GM23338 (cell line): ENCODE data around the gene ZNF236. TPM values are rescaled to one million over a fixed set of nuclear protein-coding genes. Genes with fewer than 3 reads are reported as not detected.

Experiments
- ATAC-seq: fragments of 200-7000 bp; cut with Tn5 transposase; 3 replicates; pipeline ENCODE4 v1.9.1; 2020
- DNase-seq: peaks from one replicate; pipeline ENCODE4 v3.0.0-alpha.2; 2015; ENCODE audit warnings: low spot score
- H2AFZ ChIP-seq: fragments of 200-600 bp; sonication (generic); 2 replicates; pipeline ENCODE4 v1.8.0; 2016; ENCODE audit warnings: antibody characterized with exemption, mild to moderate bottlenecking, moderate library complexity
- H3F3A ChIP-seq: fragments of 200-600 bp; sonication (generic); replicated peaks from 2 replicates; pipeline ENCODE4 v1.8.0; 2017; ENCODE audit warnings: antibody characterized with exemption, mixed run types, low read depth
- H3K27ac ChIP-seq: fragments of 200-600 bp; sonication (generic); 2 replicates; pipeline ENCODE4 v1.6.1; 2016; ENCODE audit warnings: low read depth
- H3K27me3 ChIP-seq: fragments of 200-600 bp; sonication (generic); 2 replicates; pipeline ENCODE4 v1.8.0; 2016; ENCODE audit warnings: mild to moderate bottlenecking, mixed run types, moderate library complexity; ENCODE audit not compliant: insufficient read depth
- H3K36me3 ChIP-seq: fragments of 200-600 bp; sonication (generic); 2 replicates; pipeline ENCODE4 v1.8.0; 2016; ENCODE audit warnings: mild to moderate bottlenecking; ENCODE audit not compliant: insufficient read depth
- H3K4me1 ChIP-seq: fragments of 200-600 bp; sonication (generic); 2 replicates; pipeline ENCODE4 v1.8.0; 2016; ENCODE audit warnings: mild to moderate bottlenecking, moderate library complexity; ENCODE audit not compliant: insufficient read depth
- H3K4me2 ChIP-seq: fragments of 200-600 bp; sonication (generic); 2 replicates; pipeline ENCODE4 v1.7.1; 2017; ENCODE audit warnings: mixed run types
- H3K4me3 ChIP-seq: fragments of 200-600 bp; sonication (generic); 2 replicates; pipeline ENCODE4 v1.6.1; 2016; ENCODE audit warnings: mixed run types
- H3K79me2 ChIP-seq: fragments of 200-600 bp; sonication (generic); replicated peaks from 2 replicates; pipeline ENCODE4 v1.8.0; 2017; ENCODE audit warnings: mild to moderate bottlenecking; ENCODE audit not compliant: insufficient read depth
- H3K9me2 ChIP-seq: fragments of 200-600 bp; sonication (generic); 2 replicates; pipeline ENCODE4 v1.8.0; 2017; ENCODE audit not compliant: insufficient read depth
- H4K20me1 ChIP-seq: fragments of 200-600 bp; sonication (generic); replicated peaks from 2 replicates; pipeline ENCODE4 v1.8.0; 2017; ENCODE audit warnings: mild to moderate bottlenecking; ENCODE audit not compliant: insufficient read depth
- H3K27ac Mint-ChIP-seq: 2 replicates; pipeline ENCODE4 v1.8.0; 2020; ENCODE audit warnings: inconsistent platforms, mild to moderate bottlenecking, moderate library complexity, mixed read lengths
- H3K27me3 Mint-ChIP-seq: 3 replicates; pipeline ENCODE4 v1.8.0; 2022; ENCODE audit warnings: low read depth, mild to moderate bottlenecking, moderate library complexity, mixed read lengths, inconsistent platforms; ENCODE audit not compliant: insufficient read depth, poor library complexity
- H3K36me3 Mint-ChIP-seq: 3 replicates; pipeline ENCODE4 v1.8.0; 2021; ENCODE audit warnings: low read depth, mild to moderate bottlenecking, inconsistent platforms, moderate library complexity, mixed read lengths
- H3K4me1 Mint-ChIP-seq: 3 replicates; pipeline ENCODE4 v1.8.0; 2020; ENCODE audit warnings: mild to moderate bottlenecking, inconsistent platforms, mixed read lengths
- H3K4me3 Mint-ChIP-seq: 3 replicates; pipeline ENCODE4 v1.8.0; 2021; ENCODE audit warnings: moderate library complexity, mild to moderate bottlenecking, inconsistent platforms, mixed read lengths
- H3K9me3 Mint-ChIP-seq: 3 replicates; pipeline ENCODE4 v1.8.0; 2020; ENCODE audit warnings: moderate library complexity, mild to moderate bottlenecking, inconsistent platforms, mixed read lengths
- CREB1 ChIP-seq: fragments of 250-450 bp; sonication (Bioruptor Pico); IDR thresholded peaks from 2 replicates; pipeline ENCODE4 v1.5.0; 2020; ENCODE audit warnings: low read depth, mild to moderate bottlenecking, moderate library complexity
- CTCF ChIP-seq, 2 experiments: fragments of 200-600 bp in 1 of 2; sonication (generic) in 1 of 2; conservative IDR thresholded peaks; 2 replicates each; pipeline versions ENCODE4 v1.5.1 to v1.6.1; 2016 to 2017; ENCODE audit warnings: antibody characterized with exemption in 2 of 2, low read depth in 2 of 2, mild to moderate bottlenecking in 2 of 2, moderate library complexity in 1 of 2
- EZH2 ChIP-seq: fragments of 200-600 bp; sonication (generic); IDR thresholded peaks from one replicate; pipeline ENCODE4 v1.8.0; 2017; ENCODE audit warnings: antibody characterized with exemption, mild to moderate bottlenecking, low read depth; ENCODE audit not compliant: unreplicated experiment
- EZH2phosphoT487 ChIP-seq: fragments of 200-600 bp; sonication (generic); IDR thresholded peaks from one replicate; pipeline ENCODE4 v1.8.1; 2018; ENCODE audit warnings: antibody characterized with exemption; ENCODE audit not compliant: unreplicated experiment
- JUNB ChIP-seq: IDR thresholded peaks from one replicate; pipeline ENCODE4 v1.6.1; 2016; ENCODE audit warnings: antibody characterized with exemption; ENCODE audit not compliant: unreplicated experiment
- NANOG ChIP-seq: IDR thresholded peaks from 2 replicates; pipeline ENCODE4 v1.6.1; 2016; ENCODE audit warnings: antibody characterized with exemption, borderline replicate concordance
- POLR2AphosphoS5 ChIP-seq: IDR thresholded peaks from 2 replicates; pipeline ENCODE4 v1.6.1; 2016; ENCODE audit warnings: antibody characterized with exemption, low read depth
- STAT1 ChIP-seq: IDR thresholded peaks from one replicate; pipeline ENCODE4 v1.6.1; 2016; ENCODE audit warnings: antibody characterized with exemption; ENCODE audit not compliant: unreplicated experiment
- ZNF114 ChIP-seq: fragments of 250-450 bp; sonication (Bioruptor Pico); IDR thresholded peaks from 2 replicates; pipeline ENCODE4 v1.5.0; 2020; ENCODE audit warnings: mild to moderate bottlenecking, moderate library complexity
- polyA plus RNA-seq: library from polyadenylated mRNA; unstranded; fragments of >200 nt; fragmentation: Nextera tagmentation; extraction: Ambion mirVana; gene quantifications from 2 replicates; pipeline ENCODE4 v1.2.1, GENCODE V29; 2016
- total RNA-seq: library from RNA; depleted of rRNA; stranded (reverse); fragments of >200 nt; shearing (Covaris generic); gene quantifications from 2 replicates; pipeline ENCODE4 v1.2.3, GENCODE V29; 2014
- TF ChIP-seq, protein P1 (sequence below): fragments of 250-450 bp; sonication (Bioruptor Pico); IDR thresholded peaks from 2 replicates; pipeline ENCODE4 v1.5.0; 2020; ENCODE audit warnings: mild to moderate bottlenecking, moderate library complexity

The ZNF236 gene
- total and polyA plus RNA-seq, 2 experiments from 2014 or later: 8.9 to 16.3 TPM

DNA sequence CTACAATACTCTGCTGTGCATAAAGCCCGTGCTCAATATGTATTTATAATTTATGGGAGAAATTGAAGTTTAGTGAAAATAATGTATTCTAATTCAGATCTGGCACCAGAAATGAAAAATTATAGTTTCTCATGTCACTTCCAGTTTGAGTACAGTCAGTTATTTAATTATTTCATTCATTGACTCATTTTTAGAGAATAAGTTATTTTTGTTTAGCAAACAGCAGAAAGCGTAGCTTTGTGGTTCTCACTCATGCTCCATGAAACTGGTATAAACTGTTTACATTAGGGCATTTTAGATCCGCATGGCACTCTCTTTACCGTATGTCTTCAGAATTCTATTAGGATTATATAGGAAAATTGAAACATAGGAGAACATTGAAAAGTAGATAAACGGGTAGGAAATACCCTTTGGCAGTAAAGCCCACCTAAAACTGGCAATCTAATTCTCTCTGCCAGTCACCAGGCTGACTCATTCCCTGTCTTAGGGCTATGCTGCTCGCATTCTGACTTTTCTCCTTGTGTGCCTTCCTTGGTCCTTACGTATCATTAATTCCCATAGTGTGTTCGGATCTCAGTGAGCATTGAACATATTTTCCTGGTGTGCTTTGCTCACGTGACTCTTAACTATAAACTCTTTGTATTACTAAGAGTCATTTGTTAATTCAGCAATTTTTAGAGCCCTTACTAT, 106.0 kb downstream of the ZNF236 start (continued):
- TF ChIP-seq CTCF (conservative IDR thresholded peaks at IDR 0.05; ENCODE audit: low read depth in 2 of 2) (no peak), JUNB (no peak), ZNF114 (no peak), STAT1 (no peak)

- no peak overlapping the region for H3K4me3 ChIP-seq
- H3K27me3 Mint-ChIP-seq: no peaks in the 10 kb centered on the region
- H3K9me3 Mint-ChIP-seq: no peaks in the 10 kb centered on the region
- H3K27ac ChIP-seq: no peak overlapping the region
- H3K36me3 Mint-ChIP-seq: peaks cover 18% of the 10 kb centered on the region; the same call in 2 of the 3 replicates
- no peaks in the 10 kb centered on the region for H3F3A ChIP-seq
- no peak for ATAC-seq
- no peak for DNase-seq
- no peaks in the 10 kb centered on the region for H3K79me2 ChIP-seq
- H2AFZ ChIP-seq: no peak overlapping the region
- H3K4me1 ChIP-seq: no peaks in the 10 kb centered on the region
- H3K27ac Mint-ChIP-seq: no peak overlapping the region
- no peaks in the 10 kb centered on the region for H3K9me2 ChIP-seq
- H3K36me3 ChIP-seq: peaks cover 13% of the 10 kb centered on the region; the same call in 1 of the 2 replicates
- no peaks in the 10 kb centered on the region for H4K20me1 ChIP-seq
- H3K4me2 ChIP-seq: no peak overlapping the region
- no peaks in the 10 kb centered on the region for H3K27me3 ChIP-seq
- no peaks in the 10 kb centered on the region for H3K4me1 Mint-ChIP-seq
- no peak overlapping the region for H3K4me3 Mint-ChIP-seq
- TF ChIP-seq EZH2phosphoT487: no peak
- TF ChIP-seq CTCF (conservative IDR thresholded peaks at IDR 0.05; ENCODE audit: low read depth in 2 of 2): no peak
- TF ChIP-seq ZNF114: no peak
- TF ChIP-seq JUNB: no peak
- TF ChIP-seq STAT1: no peak
- no peak for TF ChIP-seq NANOG
- TF ChIP-seq CREB1 (CRISPR knock-in tag): no peak
- TF ChIP-seq, protein P1, sequence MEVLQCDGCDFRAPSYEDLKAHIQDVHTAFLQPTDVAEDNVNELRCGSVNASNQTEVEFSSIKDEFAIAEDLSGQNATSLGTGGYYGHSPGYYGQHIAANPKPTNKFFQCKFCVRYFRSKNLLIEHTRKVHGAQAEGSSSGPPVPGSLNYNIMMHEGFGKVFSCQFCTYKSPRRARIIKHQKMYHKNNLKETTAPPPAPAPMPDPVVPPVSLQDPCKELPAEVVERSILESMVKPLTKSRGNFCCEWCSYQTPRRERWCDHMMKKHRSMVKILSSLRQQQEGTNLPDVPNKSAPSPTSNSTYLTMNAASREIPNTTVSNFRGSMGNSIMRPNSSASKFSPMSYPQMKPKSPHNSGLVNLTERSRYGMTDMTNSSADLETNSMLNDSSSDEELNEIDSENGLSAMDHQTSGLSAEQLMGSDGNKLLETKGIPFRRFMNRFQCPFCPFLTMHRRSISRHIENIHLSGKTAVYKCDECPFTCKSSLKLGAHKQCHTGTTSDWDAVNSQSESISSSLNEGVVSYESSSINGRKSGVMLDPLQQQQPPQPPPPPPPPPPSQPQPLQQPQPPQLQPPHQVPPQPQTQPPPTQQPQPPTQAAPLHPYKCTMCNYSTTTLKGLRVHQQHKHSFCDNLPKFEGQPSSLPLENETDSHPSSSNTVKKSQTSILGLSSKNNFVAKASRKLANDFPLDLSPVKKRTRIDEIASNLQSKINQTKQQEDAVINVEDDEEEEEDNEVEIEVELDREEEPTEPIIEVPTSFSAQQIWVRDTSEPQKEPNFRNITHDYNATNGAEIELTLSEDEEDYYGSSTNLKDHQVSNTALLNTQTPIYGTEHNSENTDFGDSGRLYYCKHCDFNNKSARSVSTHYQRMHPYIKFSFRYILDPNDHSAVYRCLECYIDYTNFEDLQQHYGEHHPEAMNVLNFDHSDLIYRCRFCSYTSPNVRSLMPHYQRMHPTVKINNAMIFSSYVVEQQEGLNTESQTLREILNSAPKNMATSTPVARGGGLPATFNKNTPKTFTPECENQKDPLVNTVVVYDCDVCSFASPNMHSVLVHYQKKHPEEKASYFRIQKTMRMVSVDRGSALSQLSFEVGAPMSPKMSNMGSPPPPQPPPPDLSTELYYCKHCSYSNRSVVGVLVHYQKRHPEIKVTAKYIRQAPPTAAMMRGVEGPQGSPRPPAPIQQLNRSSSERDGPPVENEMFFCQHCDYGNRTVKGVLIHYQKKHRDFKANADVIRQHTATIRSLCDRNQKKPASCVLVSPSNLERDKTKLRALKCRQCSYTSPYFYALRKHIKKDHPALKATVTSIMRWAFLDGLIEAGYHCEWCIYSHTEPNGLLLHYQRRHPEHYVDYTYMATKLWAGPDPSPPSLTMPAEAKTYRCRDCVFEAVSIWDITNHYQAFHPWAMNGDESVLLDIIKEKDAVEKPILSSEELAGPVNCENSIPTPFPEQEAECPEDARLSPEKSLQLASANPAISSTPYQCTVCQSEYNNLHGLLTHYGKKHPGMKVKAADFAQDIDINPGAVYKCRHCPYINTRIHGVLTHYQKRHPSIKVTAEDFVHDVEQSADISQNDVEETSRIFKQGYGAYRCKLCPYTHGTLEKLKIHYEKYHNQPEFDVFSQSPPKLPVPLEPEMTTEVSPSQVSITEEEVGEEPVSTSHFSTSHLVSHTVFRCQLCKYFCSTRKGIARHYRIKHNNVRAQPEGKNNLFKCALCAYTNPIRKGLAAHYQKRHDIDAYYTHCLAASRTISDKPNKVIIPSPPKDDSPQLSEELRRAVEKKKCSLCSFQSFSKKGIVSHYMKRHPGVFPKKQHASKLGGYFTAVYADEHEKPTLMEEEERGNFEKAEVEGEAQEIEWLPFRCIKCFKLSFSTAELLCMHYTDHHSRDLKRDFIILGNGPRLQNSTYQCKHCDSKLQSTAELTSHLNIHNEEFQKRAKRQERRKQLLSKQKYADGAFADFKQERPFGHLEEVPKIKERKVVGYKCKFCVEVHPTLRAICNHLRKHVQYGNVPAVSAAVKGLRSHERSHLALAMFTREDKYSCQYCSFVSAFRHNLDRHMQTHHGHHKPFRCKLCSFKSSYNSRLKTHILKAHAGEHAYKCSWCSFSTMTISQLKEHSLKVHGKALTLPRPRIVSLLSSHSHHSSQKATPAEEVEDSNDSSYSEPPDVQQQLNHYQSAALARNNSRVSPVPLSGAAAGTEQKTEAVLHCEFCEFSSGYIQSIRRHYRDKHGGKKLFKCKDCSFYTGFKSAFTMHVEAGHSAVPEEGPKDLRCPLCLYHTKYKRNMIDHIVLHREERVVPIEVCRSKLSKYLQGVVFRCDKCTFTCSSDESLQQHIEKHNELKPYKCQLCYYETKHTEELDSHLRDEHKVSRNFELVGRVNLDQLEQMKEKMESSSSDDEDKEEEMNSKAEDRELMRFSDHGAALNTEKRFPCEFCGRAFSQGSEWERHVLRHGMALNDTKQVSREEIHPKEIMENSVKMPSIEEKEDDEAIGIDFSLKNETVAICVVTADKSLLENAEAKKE (CRISPR knock-in tag): no peak
- TF ChIP-seq EZH2: no peak
- no peak for TF ChIP-seq POLR2AphosphoS5
These were observed 108.8 kb downstream of the ZNF236 start for GRCh38 chr18:76931171-76931570.
